H1 (cell line): ENCODE results near the gene ZSCAN30. TPM values are rescaled to one million over a fixed set of nuclear protein-coding genes. Genes with fewer than 3 reads are reported as not detected.

ENCODE experiments used
- CHD2 ChIP-seq: IDR thresholded peaks from 2 replicates; pipeline ENCODE4 v1.6.1; 2012; ENCODE audit warnings: low read length, improper control_type of control experiment
- CHD7 ChIP-seq: fragments of 300-600 bp; sonication (generic); IDR thresholded peaks from 2 replicates; pipeline ENCODE4 v1.7.1; 2012; ENCODE audit warnings: low read length, moderate library complexity, mild to moderate bottlenecking, inconsistent platforms; ENCODE audit not compliant: insufficient replicate concordance
- SP4 ChIP-seq: IDR thresholded peaks from 2 replicates; pipeline ENCODE4 v1.6.1; 2012; ENCODE audit warnings: low read length, inconsistent platforms
- polyA plus RNA-seq, 7 experiments: library from polyadenylated mRNA; depleted of rRNA in 3 of 7; stranded (reverse) in 5 of 7; unstranded in 2 of 7; fragments of >200 nt in 5 of 7; fragments of 200-250 nt in 2 of 7; gene quantifications; 1 replicate in 5 of 7; 2 replicates in 1 of 7; 4 replicates in 1 of 7; pipeline versions ENCODE4 v1.2.1 to v1.2.3, GENCODE V29; 2011 to 2013; ENCODE audit warnings: missing spikeins in 2 of 7, mixed read lengths in 2 of 7
- total RNA-seq: library from RNA; stranded (reverse); fragmentation: NEBNext Ultra II Directional; extraction: Animal tissue kit (Norgen Biotek cat#: 25700); gene quantifications from 2 replicates; pipeline ENCODE4 v1.2.1, GENCODE V29; 2021

Gene ZSCAN30
- total and polyA plus RNA-seq, 2 of the 8 experiments (the other 6 are each of a cell fraction or from before 2014, with no cell fraction given) = 4.4 to 10.3 TPM

- TF ChIP-seq CHD7 (no peak), CHD2 (no peak), SP4 (no peak)
These were observed 42.4 kb downstream of the ZSCAN30 start (continued) for GRCh38 chr18:35247412-35248249.
